Activated CD8-positive, alpha-beta memory T cell treated with anti-CD3 and anti-CD28 coated beads for 1 hour (primary cell): Measurements from ENCODE around the gene ETV3L.

Experiments used
- DNase-seq, 2 donors: peaks; one replicate each; pipeline ENCODE4 v3.0.0-alpha.2; 2020; ENCODE audit warnings: low read depth in 1 of 2; ENCODE audit errors: extremely low read depth in 1 of 2

The ETV3L gene

DNA sequence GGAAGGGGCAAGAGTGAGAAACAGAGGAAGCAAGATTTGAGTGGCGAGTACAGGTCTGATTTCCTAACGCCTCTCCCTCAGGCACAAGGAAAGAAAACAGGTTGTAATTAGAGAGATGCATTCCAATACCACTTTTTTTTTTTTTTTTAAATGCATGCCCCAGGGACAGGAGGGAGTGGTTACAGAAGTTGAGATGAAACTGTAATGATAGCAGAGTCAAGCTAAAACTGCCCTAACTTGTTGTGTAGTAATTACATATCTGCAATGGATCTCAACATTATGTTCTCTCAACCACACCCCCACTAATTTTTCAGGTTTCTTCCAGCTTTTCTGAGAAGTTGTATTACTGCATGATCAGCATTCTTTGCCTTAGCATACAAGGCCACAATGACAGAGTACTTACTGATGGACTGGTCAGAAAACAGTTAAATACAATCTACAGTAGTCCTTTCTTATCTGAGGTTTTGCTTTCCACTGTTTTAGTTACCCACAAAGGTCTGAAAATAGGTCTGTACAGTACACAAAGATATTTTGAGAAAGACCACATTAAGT is 33.1 kb upstream of the ETV3L start:
- DNase-seq, result no peak

DNA sequence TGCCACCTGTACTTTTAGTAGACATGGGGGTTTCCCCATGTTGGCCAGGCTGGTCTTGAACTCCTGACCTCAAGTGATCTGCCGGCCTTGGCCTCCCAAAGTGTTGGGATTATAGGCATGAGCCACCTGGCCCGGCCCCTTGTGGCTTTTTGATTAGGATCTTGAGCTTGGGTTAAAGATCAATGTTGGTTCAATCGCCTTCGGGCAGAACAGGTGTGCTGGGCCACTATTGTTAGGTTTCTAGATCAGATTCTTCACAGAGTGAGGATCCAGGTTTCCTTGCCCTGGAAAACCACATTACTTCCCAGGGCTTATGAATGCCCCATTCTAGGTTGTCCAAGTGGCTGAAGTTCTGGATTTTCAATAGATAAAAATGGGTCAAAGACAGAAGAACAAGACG is 32.5 kb upstream of the ETV3L start:
- no peak for DNase-seq

DNA sequence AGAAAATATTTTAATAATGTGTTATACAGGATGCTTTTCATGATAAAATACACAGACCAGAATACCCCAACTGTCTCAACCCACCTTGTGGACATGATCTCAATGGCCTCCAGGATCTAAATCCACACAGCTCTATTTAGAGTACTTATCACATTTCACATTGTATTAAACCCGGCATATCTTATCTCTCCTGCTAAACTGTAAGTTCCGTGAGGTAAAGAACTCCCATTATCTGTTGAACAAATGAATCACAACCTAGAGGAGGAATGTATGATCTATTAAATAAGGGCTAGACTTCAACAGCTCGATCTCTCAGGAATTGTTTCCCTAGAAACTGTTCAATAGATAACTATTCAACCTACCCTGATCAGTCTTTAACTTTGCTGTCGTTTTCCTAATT is 31.7 kb upstream of the ETV3L start:
- DNase-seq, result no peak

- no peak for DNase-seq
Observed at GRCh38 chr1:157124855-157125254, 25.2 kb upstream of the ETV3L start.

GRCh38 chr1:157119448-157119847 is 19.8 kb upstream of the ETV3L start:
- no peak for DNase-seq

GRCh38 chr1:157119008-157119407 is 19.4 kb upstream of the ETV3L start:
- no peak for DNase-seq

- no peak for DNase-seq
Observed at GRCh38 chr1:157117527-157118057, 18.0 kb upstream of the ETV3L start.

GRCh38 chr1:157116737-157117103 is 17.1 kb upstream of the ETV3L start:
- no peak for DNase-seq

- no peak for DNase-seq
Observed at GRCh38 chr1:157115851-157116736, 16.5 kb upstream of the ETV3L start.

DNA sequence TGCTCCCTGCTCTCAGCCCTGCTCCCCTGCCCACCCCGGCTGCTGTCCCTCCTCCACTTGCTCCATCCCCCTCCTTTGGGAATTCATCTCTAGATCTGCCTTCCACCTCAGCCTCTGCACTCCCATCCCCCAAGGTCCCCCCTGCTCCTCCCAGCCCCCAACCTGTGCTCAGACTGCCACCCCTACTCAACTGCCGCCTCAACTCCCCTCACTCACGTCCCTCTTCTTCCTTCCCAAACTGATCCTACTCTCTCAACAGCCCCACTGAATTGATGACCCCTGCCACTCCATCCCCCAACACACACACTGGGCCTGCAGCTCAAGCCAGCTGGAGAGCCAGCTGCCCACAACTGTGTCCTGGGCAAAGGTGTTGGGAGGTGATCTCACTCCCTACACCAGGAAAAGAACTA is 15.8 kb upstream of the ETV3L start:
- no peak for DNase-seq

DNA sequence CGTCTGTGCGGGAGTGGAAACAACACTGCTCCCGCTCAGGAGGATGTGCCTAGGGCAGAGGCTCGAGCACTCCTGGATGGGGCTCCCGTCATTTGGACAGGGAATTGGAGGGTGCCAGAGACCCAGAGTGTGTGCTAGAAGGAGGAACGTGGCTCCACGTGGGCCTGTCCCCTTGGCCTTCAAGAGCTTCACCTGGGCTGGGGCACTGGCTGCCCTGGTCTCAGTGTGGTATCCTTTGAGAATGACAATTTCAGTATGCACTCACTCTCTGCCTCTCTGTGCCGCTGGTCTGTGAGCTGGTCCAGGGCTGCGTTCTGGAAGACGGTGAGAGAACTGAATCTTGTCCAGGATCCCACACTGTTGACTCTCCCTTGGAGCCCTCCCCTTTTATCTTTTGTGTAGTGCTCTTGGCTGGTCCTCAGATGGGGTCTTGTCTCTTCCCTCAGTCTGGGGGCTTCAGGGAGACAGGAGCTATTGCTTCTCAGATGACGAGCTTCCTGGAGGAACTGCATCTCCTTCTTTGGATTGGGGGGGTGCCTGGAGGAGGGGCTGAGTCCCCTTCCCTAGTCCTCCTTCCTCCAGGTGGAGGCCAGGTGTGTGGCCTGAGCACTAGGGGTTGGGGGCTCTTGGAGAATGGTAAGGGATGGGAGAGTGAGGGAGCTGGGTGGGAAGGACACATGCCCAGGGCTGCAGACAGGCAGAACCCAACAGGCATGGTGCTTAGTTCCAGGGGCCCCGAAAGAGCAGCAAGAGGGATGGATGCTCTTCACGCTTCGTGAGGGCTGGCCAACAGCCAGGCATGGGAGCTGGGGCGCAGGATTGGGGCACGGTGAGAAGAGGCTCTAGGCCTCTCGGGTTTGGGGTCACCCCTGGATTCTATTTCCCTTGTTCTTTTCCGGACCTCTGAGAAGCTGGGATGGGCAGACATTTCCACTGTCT is 14.8 kb upstream of the ETV3L start:
- no peak for DNase-seq

GRCh38 chr1:157113631-157114030 is 14.0 kb upstream of the ETV3L start:
- DNase-seq, result no peak

- no peak for DNase-seq
Observed at GRCh38 chr1:157113106-157113505, 13.5 kb upstream of the ETV3L start.

GRCh38 chr1:157112186-157112867 is 12.7 kb upstream of the ETV3L start:
- DNase-seq, result no peak

DNA sequence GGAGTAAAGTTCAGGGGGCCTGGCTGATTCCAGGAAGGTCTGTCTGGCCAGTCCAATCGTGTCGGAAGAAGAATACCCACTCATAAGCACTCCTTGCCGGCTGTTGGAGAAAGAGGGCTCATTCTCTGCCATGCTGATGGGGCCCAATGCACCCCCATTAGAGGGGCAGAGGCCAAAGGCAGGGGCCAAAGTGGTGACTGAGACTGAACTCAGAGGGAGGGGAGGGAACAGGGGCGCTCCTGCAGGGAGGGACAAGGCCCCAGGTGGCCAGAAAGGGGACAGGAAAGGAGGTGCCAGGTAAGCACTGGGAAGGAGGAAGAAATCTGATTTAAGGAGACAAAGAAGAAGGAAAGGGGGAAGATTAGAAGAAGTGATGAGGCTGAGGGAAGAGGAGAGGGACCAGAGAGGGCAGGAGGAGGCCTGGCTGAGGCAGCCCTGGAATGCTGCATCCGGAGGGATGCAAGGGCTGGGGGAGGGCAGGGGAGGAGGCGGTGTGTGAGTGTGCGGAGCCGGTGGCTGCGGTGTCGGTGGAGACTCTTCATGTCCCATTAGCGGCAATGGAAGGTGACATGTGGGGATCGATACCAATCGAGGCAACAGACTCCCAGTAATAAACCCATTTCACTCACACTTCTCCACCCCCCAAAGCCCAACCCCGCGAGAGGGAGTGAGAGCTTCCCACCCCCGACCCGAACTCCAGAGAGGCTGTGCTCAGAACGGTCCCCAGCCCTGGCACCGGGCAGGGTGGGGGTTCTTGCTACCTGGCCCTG is 12.0 kb upstream of the ETV3L start:
- no peak for DNase-seq

GRCh38 chr1:157110686-157111085 is 11.1 kb upstream of the ETV3L start:
- no peak for DNase-seq

- no peak for DNase-seq
Observed at GRCh38 chr1:157110003-157110402, 10.4 kb upstream of the ETV3L start.

GRCh38 chr1:157108448-157108847 is 8.8 kb upstream of the ETV3L start:
- DNase-seq, result no peak

DNA sequence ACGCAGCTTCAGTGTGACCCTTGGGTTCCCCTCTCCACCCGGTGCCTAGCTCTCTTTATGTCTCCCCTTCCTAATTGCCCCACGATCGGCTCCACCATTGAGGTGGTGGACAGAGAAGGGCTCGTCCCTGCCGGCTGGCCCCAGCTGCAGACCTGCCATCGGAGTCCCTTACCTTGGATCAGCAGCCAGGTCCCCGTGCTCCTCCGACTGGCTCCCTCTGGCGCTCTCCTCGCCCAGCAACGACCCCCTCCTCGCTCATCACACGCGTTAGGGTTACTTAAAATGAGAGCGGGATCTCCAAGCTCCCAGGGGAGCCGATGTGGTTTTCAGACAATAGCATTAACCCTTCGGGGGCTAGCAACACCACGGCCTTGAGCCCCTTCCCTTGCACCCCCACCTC is 8.1 kb upstream of the ETV3L start:
- DNase-seq, result no peak

- no peak for DNase-seq
Observed at GRCh38 chr1:157106813-157107189, 7.2 kb upstream of the ETV3L start.
